HepG2 (cell line): ENCODE results near the gene PKMYT1. TPM values are rescaled to one million over a fixed set of nuclear protein-coding genes. Genes with fewer than 3 reads are reported as not detected.

Source experiments
- AGO2 ChIP-seq: fragments of 200-400 bp; formaldehyde crosslinking; optimal IDR thresholded peaks from 2 replicates; pipeline ENCODE3; 2017; ENCODE audit warnings: mild to moderate bottlenecking, low read depth, low read length, moderate library complexity
- AHR ChIP-seq: IDR thresholded peaks from 2 replicates; pipeline ENCODE4 v1.6.1; 2018; ENCODE audit warnings: missing genetic modification reagents, missing compliant biosample characterization
- BORCS8-MEF2B ChIP-seq: sonication (generic); formaldehyde crosslinking; IDR thresholded peaks from 2 replicates; pipeline ENCODE4 v1.8.0; 2022; ENCODE audit warnings: mild to moderate bottlenecking, missing genetic modification reagents
- E2F2 ChIP-seq: sonication (generic); formaldehyde crosslinking; IDR thresholded peaks from 2 replicates; pipeline ENCODE4 v1.4.0; 2020; ENCODE audit warnings: missing genetic modification reagents, borderline replicate concordance
- GLMP ChIP-seq: sonication (generic); formaldehyde crosslinking; IDR thresholded peaks from 2 replicates; pipeline ENCODE4 v1.9.0; 2021; ENCODE audit warnings: missing genetic modification reagents, mild to moderate bottlenecking, borderline replicate concordance
- HMGA1 ChIP-seq: sonication (generic); formaldehyde crosslinking; conservative IDR thresholded peaks from 2 replicates; pipeline ENCODE4 v1.4.0; 2020; ENCODE audit warnings: missing genetic modification reagents
- HNF4G ChIP-seq, 2 experiments: sonication (generic) in 1 of 2; formaldehyde crosslinking in 1 of 2; IDR thresholded peaks; 2 replicates each; pipeline versions ENCODE4 v1.4.0 to v1.6.1; 2011 to 2020; ENCODE audit warnings: borderline replicate concordance in 2 of 2, low read depth in 2 of 2, mild to moderate bottlenecking in 2 of 2, low read length in 1 of 2, missing genetic modification reagents in 1 of 2, moderate library complexity in 1 of 2
- HOMEZ ChIP-seq: IDR thresholded peaks from 2 replicates; pipeline ENCODE4 v1.6.1; 2016; ENCODE audit warnings: low read depth
- KAT7 ChIP-seq: IDR thresholded peaks from 2 replicates; pipeline ENCODE4 v1.6.1; 2018; ENCODE audit warnings: borderline replicate concordance, missing compliant biosample characterization
- KMT2A ChIP-seq: sonication (generic); formaldehyde crosslinking; IDR thresholded peaks from 2 replicates; pipeline ENCODE4 v1.4.0; 2020; ENCODE audit warnings: missing genetic modification reagents
- MEF2D ChIP-seq: sonication (generic); formaldehyde crosslinking; IDR thresholded peaks from 2 replicates; pipeline ENCODE4 v1.5.1; 2020; ENCODE audit warnings: mild to moderate bottlenecking, missing genetic modification reagents
- MNT ChIP-seq: fragments of 450-650 bp; IDR thresholded peaks from 2 replicates; pipeline ENCODE4 v1.6.1; 2016
- TOE1 ChIP-seq: sonication (generic); formaldehyde crosslinking; IDR thresholded peaks from 2 replicates; pipeline ENCODE4 v1.4.0; 2020; ENCODE audit warnings: mild to moderate bottlenecking, missing genetic modification reagents
- XRCC5 ChIP-seq: fragments of 200-400 bp; formaldehyde crosslinking; optimal IDR thresholded peaks from 2 replicates; pipeline ENCODE3; 2017; ENCODE audit warnings: mild to moderate bottlenecking, low read length
- ZBTB2 ChIP-seq: sonication (generic); formaldehyde crosslinking; IDR thresholded peaks from 2 replicates; pipeline ENCODE4 v1.8.0; 2022; ENCODE audit warnings: low read depth, missing genetic modification reagents
- ZNF235 ChIP-seq: sonication (generic); formaldehyde crosslinking; IDR thresholded peaks from 2 replicates; pipeline ENCODE4 v1.8.1; 2023; ENCODE audit warnings: mild to moderate bottlenecking, missing genetic modification reagents, borderline replicate concordance
- ZNF317 ChIP-seq: sonication (generic); formaldehyde crosslinking; IDR thresholded peaks from 2 replicates; pipeline ENCODE4 v1.5.0; 2020; ENCODE audit warnings: mild to moderate bottlenecking, missing genetic modification reagents
- ZNF468 ChIP-seq: sonication (generic); formaldehyde crosslinking; IDR thresholded peaks from 2 replicates; pipeline ENCODE4 v1.8.0; 2022; ENCODE audit warnings: mild to moderate bottlenecking, moderate library complexity, missing genetic modification reagents
- ZNF773 ChIP-seq: sonication (generic); formaldehyde crosslinking; IDR thresholded peaks from 2 replicates; pipeline ENCODE4 v1.4.0; 2020; ENCODE audit warnings: missing genetic modification reagents, borderline replicate concordance
- polyA plus RNA-seq, 8 experiments: library from polyadenylated mRNA; depleted of rRNA in 3 of 8; stranded (reverse) in 7 of 8; unstranded in 1 of 8; fragments of >200 nt; fragmentation: Illumina TruSeq in 4 of 8; extraction: Trizol in 4 of 8; gene quantifications; 2 replicates each; pipeline versions ENCODE4 v1.2.1 to v1.2.3, GENCODE V29; 2011 to 2016; ENCODE audit warnings: low read depth in 4 of 8, missing spikeins in 1 of 8, mixed read lengths in 1 of 8; ENCODE audit not compliant: insufficient read depth in 1 of 8
- total RNA-seq, 5 experiments: library from RNA; depleted of rRNA; stranded (reverse); fragments of >200 nt; fragmentation: Illumina TruSeq; extraction: Trizol; gene quantifications; 2 replicates each; pipeline ENCODE4 v1.2.3, GENCODE V29; 2016; ENCODE audit warnings: low read depth in 1 of 5

Gene PKMYT1
- total and polyA plus RNA-seq, 2 of the 13 experiments (the other 11 are each of a cell fraction or from before 2014, with no cell fraction given): 7.0 to 27.8 TPM

- TF ChIP-seq GLMP (CRISPR knock-in tag) (no peak; the same call in 1 of the 2 replicates), ZBTB2 (CRISPR knock-in tag) (no peak; the same call in 1 of the 2 replicates), HOMEZ (peak; percentile 20; the same call in 1 of the 2 replicates), KAT7 (peak; percentile 74; the same call in 1 of the 2 replicates), HNF4G (IDR thresholded peaks at IDR 0.05; ENCODE audit: borderline replicate concordance, low read depth, low read length) (0 out of 2 replicates have a peak, but pooled peaks have one; percentile 14), HNF4G (CRISPR knock-in tag; IDR thresholded peaks at IDR 0.05; ENCODE audit: borderline replicate concordance, low read depth) (peak; percentile 81; the same call in 1 of the 2 replicates), XRCC5 (peak; percentile 90), HMGA1 (CRISPR knock-in tag) (no peak), AGO2 (peak; percentile 66), ZNF235 (CRISPR knock-in tag) (peak; percentile 96), MNT (peak; percentile 37; the same call in 1 of the 2 replicates), TOE1 (CRISPR knock-in tag) (peak; percentile 95), E2F2 (CRISPR knock-in tag) (peak; percentile 85; the same call in 1 of the 2 replicates), KMT2A (CRISPR knock-in tag) (peak; percentile 79; the same call in 1 of the 2 replicates), ZNF773 (CRISPR knock-in tag) (peak; percentile 73; the same call in 1 of the 2 replicates), MEF2D (CRISPR knock-in tag) (peak; percentile 96), BORCS8-MEF2B (CRISPR knock-in tag) (peak; percentile 97), AHR (peak; percentile 93), ZNF317 (peak; percentile 90), ZNF468 (peak; percentile 97)
Measured at GRCh38 chr16:2968738-2969544, 11.3 kb downstream of the PKMYT1 start, which contains the start of gene PAQR4 (continued).
